Measurements from ENCODE around the gene FCHO2.
A peak's percentile ranks its signal among the peaks of the same experiment; 100 is the strongest.

FCHO2 gene

DNA sequence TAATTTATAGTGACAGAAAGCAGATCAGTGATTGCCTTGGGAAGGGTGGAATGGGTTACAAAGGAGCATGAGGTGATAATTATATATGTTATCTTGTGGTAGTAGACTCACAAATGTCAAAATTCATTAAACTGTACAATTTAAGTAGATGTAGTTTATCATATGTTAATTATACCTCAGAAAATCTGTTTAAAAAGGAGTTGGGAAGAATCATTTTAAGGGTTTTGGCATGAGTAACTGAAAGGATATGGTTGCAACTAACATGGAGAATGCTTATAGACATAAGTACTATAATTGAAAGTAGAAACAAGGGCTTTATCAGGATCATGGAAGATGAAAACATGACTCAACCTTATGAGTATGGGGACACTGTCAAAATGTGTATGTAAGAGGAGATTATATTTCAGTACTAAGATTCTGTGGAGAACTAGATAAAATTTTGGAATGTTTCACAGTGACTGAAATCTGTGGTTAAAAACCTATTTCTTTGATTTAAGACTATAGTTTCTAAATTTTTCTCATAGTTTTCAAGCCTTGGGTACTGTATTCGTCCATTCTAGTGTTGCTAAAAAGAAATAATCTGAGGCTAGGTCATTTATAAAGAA, 73.3 kb downstream of the FCHO2 start:
- DNase-seq (ENCODE audit: low read depth in 2 of 3, low spot score in 1 of 3), result no peak

DNA sequence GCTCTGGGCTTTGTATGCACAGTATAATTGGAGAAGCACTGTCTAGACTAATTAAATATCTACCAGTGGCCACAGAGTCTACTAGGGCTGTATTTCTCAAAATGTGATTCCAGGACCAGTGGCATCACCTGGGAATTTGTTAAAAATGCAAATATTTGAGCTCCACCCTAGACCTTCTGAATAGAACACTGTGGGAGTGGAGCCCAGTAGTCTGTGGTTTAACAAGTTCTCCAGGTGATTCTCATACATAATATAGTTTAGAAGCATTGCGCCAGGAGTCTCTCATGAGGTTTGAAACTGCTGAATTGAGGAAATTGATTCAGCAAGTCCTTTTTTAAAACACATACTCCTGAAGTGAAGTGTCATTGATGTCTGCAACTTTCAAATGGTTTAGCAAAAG, 74.7 kb downstream of the FCHO2 start:
- DNase-seq (ENCODE audit: low read depth in 2 of 3, low spot score in 1 of 3), result no peak

DNA sequence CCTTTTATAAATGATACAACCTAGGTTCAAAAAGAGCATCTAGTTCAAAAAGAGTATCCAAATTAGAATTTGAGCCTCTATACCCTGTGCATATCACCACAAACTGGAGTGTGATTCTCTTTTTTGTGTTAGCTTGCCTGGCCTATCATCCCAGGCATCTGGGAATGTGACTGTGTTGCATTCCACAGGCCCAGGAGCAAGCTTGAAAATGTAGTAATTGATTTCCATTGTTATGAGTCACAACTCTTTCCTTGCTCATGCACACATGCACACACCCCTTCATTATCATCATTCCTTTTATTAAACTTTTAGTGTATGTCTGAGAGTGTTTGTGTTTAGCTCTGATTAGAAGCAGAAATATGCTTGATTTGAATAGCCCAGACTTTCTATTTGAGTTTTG, 75.2 kb downstream of the FCHO2 start:
- DNase-seq (ENCODE audit: low read depth in 2 of 3, low spot score in 1 of 3), result no peak

DNA sequence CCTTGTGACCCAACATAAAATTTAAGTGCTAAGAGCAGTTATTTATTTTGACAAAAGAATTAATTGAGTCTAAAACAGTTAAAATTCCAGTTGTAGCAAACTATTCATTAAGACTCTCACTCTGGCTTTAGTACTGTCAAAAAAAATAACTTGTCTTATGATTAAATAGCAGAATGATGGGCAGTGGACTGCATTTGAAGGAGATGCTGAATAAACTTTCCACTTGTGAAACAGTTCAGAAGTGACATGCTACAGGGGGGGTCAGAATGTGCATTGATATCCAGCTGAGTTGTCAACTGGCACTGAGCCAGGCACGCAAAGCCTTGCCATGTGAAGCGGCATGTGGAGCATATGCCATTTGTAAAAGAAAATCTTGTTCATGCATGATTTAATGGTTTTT, 76.0 kb downstream of the FCHO2 start:
- DNase-seq (ENCODE audit: low read depth in 2 of 3, low spot score in 1 of 3), result no peak

DNA sequence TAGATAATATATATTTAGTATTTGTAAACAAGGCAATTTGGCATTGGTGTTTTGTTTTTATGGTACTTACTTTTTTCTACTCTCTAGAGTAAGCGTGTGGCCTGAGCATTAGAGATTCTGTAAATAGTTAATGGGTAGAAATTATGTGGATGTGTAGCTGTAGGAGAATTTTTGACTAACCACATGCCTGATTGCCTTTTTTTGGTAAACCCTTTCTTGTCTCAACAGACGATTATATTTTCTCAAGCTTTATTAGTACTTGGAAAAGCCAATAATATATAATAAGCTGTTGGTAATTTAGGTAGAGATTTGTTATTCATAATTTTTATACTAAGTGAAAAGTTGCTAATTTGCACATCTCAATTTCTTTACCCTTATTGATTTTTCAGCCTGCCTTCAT, 76.8 kb downstream of the FCHO2 start:
- DNase-seq (ENCODE audit: low read depth in 2 of 3, low spot score in 1 of 3), result no peak

DNA sequence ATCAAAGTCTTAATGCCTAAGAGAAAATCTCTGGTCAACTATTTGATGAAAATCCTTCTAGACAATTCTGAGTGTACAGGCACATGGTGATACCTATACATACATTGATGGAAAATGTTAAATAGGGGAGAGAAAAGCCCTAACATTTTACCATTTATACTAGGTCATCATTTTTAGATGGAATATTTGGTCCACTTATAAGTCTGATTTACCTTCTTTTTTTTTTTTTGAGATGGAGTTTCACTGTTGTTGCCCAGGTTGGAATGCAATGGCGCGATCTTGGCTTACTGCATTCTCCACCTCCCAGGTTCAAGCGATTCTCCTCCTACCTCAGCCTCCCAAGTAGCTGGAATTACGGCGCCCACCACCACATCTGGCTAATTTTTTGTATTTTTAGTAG, 81.7 kb downstream of the FCHO2 start:
- DNase-seq (ENCODE audit: low read depth in 2 of 3, low spot score in 1 of 3), result no peak

DNA sequence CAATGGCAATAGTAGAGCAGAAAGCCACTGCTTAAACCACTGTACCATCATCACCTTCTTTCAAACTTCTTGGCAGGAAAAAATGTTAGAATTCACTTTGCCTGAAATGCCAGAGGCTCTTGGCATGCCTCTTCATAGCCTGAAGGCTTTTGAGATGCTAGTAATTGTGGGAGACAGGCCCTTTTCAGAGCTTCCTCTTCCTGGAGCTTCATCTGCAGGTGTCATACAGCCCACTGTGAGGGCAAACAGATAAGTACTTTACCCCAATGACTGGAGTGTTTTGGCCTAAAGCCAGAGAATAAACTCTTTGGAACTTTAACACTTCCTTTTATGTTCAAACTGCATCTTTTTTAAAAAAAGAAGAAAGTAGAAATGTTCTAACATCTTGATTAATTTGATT, 83.2 kb downstream of the FCHO2 start:
- DNase-seq (ENCODE audit: low read depth in 2 of 3, low spot score in 1 of 3), result no peak

DNA sequence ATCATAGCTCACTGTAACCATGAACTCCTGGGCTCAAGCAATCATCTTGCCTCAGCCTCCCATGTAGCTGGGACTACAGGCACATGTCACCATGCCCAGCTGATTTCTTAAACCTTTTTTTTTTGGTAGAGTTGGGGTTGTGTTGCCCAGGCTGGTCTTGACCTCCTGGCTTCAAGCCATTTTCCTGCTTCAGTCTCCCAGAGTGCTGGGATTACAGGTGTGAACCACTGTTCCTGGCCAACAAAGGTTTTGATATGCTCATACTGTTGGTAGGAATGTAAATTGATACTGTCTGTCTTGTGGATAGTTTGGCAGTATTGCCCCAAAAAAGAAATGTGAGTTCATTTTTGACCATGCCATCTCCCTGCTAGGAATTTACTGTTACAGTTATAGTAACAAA, 87.2 kb downstream of the FCHO2 start:
- DNase-seq (ENCODE audit: low read depth in 2 of 3, low spot score in 1 of 3), result no peak

DNA sequence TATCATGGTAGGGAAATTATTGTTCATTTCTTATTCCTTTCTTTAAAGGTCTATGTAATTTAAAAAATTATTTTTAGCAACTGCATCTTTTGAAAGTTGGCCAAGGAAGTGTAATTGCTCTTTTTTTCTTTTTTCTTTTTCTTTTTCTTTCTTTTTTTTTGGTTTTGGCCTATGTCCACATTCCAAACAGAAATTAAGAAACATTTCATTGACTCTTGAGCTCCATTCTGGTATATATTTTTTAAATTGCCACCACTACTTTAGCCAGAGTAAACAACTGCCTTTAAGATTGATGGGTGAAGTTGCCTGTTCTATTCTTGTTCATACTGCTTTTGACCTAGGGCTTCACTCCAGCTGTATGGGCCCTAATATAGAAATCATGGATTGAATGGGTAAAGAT, 88.7 kb downstream of the FCHO2 start:
- no peak for DNase-seq (ENCODE audit: low read depth in 2 of 3, low spot score in 1 of 3)

DNA sequence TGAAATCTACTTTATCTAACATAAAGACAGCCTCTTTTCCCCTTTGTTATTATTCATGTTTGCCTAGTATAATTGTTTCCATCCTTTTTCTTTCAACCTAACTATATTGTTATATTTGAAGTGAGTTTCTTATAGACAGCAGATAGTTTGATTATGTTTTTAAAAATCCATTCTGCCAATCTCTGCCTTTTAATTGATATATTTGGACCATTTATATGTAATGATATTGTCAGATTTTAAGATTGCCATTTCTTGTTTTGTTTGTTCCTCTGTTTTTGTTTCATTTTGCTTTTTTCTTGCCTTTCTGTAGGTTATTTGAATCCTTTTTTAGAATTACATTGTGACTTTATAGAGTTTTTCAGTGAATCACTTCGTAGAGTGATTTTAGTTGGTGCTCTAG, 89.8 kb downstream of the FCHO2 start:
- DNase-seq (ENCODE audit: low read depth in 2 of 3, low spot score in 1 of 3), result no peak

DNA sequence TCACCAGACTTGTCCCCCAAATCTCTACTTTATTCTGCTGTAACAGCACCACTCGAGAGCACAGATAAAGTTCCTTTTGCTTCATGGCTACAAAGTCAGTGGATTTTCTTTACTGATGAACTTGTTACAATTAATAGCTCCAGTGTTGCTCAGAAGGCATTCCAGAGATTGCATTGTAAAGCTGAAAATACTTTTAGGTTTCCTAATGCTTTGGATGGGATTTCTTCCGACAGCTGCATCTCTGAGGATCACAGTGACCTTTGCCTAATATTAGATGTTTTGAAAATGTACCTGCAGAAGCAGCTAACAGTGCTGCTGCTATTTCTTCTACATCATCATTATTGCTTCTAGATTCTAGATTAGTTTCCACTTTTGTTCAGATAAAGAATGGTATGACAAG, 105.8 kb downstream of the FCHO2 start:
- no peak for DNase-seq (ENCODE audit: low read depth in 2 of 3, low spot score in 1 of 3)

DNA sequence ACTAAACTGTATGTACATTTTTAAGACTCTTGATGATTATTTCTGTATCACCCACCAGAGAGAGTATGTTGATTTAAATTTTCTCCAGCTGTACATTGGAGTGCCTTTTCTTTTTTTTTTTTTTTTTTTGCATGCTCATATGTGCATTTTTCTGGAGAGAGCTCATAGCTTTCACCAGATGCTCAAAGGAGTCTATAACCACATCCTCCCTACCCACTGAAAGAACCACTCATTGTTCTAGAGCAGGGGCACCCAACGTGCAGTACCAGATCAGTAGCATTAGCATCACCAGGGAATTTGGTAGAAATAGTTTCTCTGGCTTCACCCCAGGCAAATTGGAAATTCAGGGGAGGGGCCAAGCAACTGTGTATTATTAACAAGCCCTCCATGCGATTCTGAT, 110.6 kb downstream of the FCHO2 start:
- no peak for DNase-seq (ENCODE audit: low read depth in 2 of 3, low spot score in 1 of 3)

DNA sequence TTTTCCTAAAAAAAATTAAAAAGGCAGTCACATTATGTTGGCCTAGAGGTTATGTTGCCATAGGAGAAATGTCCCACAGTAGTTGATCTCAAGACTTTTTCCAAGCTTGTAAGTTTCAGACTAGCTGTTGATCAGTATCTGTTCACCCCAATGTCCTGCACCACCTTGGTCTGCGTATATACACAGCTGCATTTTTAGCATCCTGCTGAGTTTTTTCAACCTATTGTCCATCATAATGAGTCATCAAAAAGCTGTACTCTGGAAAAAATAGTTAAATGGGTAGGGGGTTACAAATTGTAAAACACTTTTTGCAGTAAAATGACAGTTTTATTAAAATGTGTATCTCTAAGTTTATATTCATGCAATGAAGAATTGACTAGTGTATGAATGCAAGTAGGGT, 111.4 kb downstream of the FCHO2 start:
- DNase-seq (ENCODE audit: low read depth in 2 of 3, low spot score in 1 of 3), result no peak

DNA sequence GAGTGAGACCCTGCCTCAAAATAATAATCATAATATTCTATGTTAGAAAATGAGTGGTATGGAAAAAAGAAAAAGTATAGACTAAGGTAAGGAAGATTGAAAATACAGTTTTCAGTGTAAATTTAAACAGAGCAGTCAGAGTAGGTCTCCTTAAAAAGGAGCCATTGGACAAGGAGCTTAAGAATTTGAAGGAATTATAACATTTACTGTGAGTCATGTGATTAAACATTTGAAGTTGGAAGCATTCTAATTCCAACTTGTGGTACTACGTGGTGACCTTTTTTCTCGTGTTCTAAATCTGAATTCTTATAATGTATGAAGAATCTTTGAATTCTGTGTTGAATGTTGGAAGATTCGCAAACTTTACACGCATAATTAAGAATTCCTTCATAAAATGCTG, 125.3 kb downstream of the FCHO2 start:
- DNase-seq (ENCODE audit: low read depth in 2 of 3, low spot score in 1 of 3), result no peak

DNA sequence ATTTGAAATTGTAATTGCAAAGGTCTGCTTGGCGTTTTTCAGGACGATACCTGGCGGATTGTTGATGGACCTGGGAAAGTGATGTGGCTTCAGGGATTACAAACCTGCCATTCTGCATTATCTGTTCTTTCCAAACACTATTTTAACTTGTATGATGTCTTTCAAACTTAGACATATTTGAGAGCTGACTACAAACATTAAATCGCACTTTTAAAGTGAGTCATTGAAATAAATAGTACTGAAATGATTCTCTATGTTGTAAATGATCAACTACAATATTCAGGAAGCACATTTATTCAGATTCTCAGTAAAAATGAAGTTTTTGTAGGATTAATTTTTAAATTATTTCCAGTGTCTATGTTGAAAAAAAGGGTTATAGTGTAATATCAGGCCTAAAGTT, 132.2 kb downstream of the FCHO2 start:
- no peak for DNase-seq (ENCODE audit: low read depth in 2 of 3, low spot score in 1 of 3)

DNA sequence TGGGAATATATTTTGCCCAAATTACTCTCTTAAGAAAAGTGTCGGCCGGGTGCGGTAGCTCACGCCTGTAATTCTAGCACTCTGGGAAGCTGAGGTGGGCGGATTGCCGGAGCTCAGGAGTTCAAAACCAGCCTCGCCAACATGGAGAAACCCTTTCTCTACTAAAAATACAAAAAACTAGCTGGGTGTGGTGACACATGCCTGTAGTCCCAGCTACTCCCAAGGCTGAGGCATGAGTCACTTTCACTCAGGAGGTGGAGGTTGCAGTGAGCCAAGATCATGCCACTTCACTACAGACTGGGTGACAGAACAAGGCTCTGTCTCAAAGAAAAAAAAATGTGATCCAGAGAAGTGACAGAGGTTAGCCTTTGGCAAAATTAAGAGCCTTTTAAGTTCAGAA, 138.1 kb downstream of the FCHO2 start:
- DNase-seq (ENCODE audit: low read depth in 2 of 3, low spot score in 1 of 3), result peak in 1 of 3 donors; percentile 6

DNA sequence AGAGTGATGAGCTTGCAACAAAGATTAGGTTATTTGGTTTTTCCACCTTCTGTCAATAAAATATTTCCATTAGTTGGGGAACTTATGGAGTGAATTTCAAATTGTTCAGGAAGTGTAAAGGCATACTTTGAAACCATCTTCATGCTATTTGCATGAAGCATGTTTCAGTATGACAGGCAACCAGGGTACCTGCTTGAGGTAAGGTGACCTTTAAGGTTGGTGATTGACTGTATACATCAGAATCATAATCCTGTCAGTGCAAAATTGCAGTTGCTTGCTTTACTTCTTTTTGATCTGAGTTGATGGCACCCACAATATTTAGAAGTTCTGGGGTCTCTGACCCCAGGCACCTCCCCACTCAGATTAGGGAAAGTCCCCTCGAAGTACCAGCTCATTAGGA, 138.6 kb downstream of the FCHO2 start:
- DNase-seq (ENCODE audit: low read depth in 2 of 3, low spot score in 1 of 3), result no peak

DNA sequence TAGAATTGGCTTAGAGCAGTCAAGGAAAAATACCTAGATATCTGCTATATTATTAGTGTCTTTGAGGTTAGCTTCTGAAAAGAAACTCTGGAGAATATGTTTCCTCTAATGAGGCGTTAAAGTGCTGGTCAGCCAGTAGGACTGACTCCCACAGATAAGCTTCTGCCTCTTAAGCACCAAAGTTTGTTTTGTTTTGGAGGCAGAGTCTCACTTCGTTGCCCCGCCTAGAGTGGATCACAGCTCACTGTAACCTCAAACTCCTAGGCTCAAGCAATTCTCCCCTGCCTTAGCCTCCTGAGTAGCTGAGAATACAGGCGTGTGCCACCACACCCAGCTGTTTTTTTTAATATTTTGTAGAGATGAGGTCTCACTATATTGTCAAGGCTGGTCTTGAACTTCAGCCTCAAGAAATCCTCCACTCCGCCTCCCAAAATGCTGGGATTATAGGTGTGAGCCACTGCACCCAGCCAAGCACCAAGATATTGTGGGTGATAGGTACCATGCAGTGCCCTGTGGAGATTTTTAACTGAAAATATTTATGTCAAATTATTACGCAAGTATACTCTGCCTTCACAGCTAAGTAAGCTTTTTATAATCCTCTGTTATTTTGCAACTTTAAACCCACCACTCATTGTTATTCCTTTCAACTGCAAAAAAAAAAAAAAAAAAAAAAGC, 139.9 kb downstream of the FCHO2 start:
- DNase-seq (ENCODE audit: low read depth in 2 of 3, low spot score in 1 of 3), result no peak

DNA sequence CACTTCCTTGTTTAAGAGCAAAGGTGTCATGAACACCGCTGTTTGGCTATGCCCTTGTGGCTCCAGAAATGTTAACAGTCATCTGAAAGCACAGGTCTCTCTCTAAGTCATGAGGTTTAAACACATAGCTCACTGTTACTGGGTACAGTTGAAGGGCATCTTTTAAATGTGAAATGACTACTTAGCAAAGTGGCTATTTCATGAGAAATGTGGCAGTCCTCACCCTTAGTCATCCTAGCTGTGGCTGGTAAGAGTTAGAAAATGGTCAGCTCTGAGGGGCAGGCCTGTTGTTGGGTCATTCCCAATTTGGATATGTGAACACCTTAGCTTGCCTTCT, 140.4 kb downstream of the FCHO2 start:
- no peak for DNase-seq (ENCODE audit: low read depth in 2 of 3, low spot score in 1 of 3)

DNA sequence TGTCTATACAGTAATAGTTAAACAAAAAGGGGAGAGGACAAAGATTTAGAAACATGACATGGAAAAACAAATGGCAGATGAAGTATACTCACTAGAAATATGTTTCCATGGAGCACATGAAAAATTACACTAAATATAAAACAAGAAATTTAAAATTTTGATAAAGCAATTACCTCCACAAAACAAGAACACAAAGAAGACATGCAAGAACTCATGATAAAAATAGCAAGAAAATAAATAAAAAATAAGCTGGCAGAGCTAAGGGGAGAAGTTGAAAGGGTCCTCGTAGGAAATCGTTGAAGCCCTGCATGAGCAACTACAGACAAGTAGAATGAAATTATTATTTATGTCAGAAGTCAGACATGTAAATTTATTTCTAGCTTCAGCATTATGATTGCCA, 141.9 kb downstream of the FCHO2 start:
- DNase-seq (ENCODE audit: low read depth in 2 of 3, low spot score in 1 of 3), result no peak

DNA sequence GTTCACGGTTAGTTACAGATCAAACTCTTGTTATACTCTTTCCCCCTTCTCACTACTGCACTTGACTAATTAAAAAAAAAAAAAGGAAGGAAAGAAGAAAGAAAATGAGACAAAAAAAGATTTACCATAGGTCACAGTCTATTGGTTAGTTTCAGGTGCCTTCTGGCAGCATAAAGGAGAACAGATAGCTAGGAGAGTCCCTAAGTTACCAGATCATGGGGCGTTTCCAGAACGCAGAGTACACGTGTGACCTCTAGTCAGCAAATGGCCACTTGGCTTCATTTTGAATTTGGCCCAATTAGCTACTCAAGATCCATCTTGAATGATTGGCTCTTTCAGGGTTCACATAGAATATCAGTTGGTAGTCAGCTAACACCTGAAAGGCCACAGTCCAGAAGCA, 144.3 kb downstream of the FCHO2 start:
- no peak for DNase-seq (ENCODE audit: low read depth in 2 of 3, low spot score in 1 of 3)

DNA sequence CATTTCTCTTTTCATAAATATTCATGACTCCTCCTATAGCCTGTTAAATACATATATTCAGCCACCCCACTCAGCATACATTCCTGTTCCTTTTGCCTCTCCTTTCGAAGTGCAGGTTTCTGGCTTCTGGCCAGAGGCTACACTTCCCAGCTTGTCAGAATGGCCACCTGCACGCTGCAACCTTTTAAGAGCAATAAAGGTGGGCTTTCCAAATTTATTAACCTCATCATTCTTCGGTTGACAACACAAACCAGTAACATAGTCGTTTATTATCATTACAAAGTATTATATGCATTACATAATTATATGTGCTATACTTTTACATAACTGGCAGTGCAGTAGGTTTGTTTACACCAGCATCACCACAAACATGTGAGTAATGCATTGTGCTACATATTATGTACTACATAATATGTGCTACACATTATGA, 148.0 kb downstream of the FCHO2 start:
- DNase-seq (ENCODE audit: low read depth in 2 of 3, low spot score in 1 of 3), result no peak

DNA sequence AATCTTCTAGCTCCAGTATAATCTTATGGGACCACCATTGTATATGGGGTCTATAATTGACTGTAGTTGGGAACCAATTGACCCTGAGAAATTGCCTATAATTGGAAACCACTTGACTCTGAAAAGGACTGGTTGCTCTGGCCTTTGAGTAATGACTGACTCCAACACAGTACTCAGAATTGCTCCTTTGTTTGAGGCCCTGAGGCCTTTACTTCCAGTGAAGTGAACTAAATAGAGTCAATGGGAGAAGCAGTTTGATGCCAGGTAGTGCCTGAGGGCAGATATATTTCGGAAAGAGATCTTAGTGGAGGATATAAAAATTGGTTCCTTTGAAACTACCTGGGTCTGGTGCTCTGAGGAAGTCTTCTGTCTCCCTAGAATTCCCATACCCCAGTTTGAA, 148.5 kb downstream of the FCHO2 start:
- no peak for DNase-seq (ENCODE audit: low read depth in 2 of 3, low spot score in 1 of 3)

DNA sequence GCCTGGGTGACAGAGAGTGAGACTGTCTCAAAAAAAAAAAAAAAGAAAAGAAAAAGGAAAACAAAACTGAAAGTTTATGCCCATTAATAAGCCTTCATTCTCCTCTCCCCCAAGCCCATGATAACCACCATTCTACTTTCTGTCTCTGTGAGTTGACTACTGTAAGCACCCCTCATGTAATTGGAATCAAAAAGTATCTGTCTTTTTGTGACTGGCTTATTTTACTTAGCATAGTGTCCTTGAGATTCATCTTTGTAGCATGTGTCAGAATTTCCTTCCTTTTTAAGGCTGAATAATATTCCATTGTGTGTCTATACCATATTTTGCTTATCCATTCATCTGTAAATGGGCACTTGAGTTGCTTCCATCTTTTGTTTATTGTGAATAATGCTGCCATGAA, 150.5 kb downstream of the FCHO2 start:
- no peak for DNase-seq (ENCODE audit: low read depth in 2 of 3, low spot score in 1 of 3)
